GM21423 (cell line): ENCODE results near the gene COX8C.

Experiments
- ATAC-seq: cut with Tn5 transposase; IDR thresholded peaks from one replicate; pipeline ENCODE4 v1.9.1; 2021; ENCODE audit warnings: mild to moderate bottlenecking, moderate library complexity; ENCODE audit not compliant: unreplicated experiment

COX8C gene, protein sequence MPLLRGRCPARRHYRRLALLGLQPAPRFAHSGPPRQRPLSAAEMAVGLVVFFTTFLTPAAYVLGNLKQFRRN

DNA sequence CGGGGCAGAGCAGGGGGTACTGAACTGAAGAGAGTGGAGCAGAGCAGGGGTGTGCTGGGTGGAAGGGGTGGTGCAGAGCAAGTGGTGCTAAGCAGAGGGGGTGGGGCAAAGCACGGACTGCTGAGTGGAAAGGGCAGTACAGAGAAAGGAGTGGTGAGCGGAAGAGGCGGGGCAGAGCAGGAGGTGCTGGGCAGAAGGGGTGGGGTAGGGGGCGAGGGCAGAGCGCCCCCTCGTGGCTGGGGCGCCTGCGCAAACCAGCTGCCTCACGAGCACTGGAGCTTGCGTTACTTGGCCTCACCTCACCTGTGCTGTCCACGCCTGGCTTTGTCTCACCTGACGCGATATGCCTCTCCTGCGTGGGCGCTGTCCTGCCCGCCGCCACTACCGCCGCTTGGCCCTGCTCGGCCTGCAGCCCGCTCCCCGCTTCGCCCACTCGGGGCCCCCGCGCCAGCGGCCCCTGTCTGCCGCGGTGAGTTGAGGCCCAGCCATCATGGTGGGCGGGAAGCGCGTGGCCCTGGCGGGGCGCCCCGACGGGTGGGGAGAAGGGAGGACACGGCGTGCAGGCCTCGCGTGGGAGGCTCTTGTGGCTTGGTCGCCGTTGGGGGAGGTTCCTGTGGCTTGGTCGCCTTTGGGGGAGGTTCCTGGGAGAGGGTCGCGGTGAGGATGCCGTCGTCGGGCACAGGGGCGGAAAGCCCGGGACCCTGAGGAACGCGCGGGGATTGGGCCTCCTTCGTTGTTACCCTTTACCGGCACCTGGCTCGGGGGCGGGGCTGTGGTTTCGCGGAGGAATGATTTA, at the start of gene COX8C:
TSS of gene COX8C (plus strand) at position 257 of the 796 bp plus-strand sequence. CDS start at position 344, 87 bp downstream.
- no peak for ATAC-seq

- no peak for ATAC-seq
These were observed 47.6 kb upstream of the COX8C start for GRCh38 chr14:93299416-93299815.

DNA sequence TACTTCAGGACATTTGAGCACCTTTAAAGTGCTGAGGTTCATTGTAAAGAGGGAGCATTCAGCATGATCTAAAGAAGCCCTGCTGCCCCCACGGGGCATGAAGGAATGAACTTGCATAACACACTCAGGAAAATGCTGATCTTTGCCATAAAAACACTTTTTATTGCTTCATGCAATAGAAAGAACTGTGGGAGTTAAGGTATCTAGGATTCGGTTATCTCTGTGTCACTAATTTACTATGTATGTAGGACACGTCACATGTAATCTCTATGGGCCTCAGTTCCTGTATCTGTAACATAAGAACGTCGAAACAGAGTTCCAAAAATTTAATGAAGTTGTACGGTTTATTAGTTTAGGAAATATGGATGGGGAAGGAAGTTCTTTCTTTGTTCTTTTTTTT, 47.1 kb upstream of the COX8C start:
- no peak for ATAC-seq

DNA sequence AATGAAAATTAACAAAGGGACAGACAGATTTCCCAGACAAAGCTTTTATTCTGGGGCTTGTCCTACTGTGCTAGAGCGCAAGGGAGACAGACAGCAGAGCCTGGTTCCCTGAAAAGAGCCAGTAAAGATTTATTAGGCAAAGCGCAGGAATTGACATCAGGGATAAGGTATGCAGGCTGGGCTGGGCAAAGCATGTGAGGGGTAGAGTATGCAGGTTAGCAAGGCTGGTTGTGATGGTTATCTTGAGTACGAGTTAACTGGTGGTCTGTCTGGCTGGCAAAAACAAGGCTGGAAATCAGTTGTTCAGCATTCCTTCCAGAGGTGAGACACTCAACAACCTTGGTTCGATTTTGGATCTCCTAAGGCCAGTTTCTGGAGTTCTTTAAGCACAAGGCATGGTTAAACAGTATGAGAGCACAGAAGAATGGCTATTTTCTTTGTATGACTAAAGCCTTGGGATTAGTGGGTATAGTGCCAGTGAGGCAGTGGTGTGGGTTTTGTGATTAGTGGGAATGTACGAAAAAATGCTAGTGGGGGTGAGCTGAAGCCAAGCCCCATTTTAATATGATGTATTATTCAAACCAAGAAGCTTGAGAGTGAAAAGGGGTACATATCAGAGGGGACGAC, 45.0 kb upstream of the COX8C start:
- ATAC-seq, result no peak

DNA sequence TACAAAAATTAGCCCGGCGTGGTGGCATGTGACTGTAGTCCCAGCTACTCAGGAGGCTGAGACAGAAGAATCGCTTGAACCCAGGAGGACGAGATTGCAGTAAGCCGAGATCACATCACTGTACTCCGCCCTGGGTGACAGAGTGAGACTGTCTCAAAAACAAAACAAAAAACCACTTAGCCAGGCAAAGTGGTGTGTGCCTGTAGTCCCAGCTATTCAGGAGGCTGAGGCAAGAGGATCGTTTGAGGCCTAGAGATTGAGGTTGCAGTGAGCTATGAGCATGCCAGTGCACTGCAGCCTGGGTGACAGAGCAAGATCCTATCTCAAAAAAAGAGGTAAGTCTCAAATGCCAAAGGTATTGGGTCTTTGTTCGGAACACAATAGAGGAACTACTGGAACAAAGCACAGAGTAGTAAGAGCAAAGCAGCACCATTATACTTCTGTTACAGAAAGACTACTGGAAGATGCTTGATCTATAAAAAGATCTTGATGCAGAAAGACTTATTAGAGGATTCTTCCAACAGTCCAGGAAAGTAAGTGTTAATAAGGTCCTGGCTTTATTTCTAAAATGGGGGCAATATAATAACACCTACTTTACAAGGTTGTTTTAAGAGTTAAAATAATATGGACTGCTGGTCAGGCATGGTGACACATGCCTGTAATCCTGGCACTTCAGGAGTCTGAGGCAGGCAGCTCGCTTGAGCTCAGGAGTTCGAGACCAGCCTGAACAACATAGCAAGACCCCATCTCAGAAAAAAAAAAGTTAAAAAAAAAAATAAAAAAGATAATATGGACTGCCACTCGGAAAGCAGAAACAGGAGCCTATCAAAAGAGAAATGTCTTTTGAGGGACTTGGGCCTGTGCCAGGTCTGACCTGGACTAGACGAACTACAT, 44.0 kb upstream of the COX8C start:
- no peak for ATAC-seq

GRCh38 chr14:93303659-93304058, 43.3 kb upstream of the COX8C start:
- ATAC-seq, result no peak

- no peak for ATAC-seq
These were observed 42.2 kb upstream of the COX8C start for GRCh38 chr14:93304771-93305170.

- ATAC-seq, result no peak
These were observed 41.1 kb upstream of the COX8C start for GRCh38 chr14:93305725-93306418.

- no peak for ATAC-seq
These were observed 40.2 kb upstream of the COX8C start for GRCh38 chr14:93306812-93307211.

DNA sequence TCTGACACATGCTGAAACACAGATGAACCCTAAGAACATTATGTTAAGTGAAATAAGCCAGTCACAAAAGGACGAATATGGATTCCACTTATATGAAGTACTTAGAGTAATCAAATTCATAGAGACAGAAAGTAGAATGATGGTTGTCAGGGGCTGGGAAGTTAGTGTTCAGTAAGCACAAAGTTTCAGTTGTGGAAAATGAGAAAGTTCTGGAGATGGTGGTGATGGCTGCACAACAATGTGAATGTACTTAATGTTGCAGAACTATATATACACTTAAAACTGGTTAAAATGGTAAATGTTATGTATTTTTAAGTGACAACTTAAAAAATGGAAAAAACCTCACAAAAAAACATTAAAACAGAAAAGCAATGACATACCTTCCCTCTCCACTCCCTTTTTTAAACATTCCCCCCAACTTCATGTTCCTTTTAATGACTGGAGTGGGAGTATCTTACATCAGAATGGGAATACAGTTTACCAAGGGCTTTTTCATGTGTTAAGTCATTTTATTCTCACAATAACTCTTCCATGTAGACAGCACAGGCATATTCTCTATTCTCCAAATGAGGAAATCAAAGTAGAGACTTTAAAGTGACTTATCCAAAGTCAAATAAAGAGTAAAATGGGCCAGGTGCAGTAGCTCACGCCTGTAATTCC, 38.2 kb upstream of the COX8C start:
- ATAC-seq, result no peak

GRCh38 chr14:93309427-93309966, 37.5 kb upstream of the COX8C start:
- ATAC-seq, result no peak

DNA sequence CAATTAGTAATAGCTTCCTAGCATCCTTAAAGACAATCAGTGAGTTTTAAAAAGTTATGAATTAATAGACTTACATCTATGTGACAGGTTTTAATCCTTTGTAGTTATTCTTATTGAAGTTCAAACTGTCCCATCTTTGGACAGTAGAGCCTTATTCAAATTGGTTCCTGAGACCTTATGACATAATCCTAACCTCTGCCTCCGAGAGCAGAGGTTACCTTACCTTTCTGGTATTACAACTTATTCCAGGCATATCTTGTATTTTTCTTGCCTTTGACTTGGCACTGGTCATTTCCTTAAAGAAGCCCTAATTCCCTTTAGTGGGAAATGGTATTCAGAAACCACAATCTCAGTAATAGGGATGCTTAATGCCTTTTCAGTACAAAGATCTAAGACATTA, 35.9 kb upstream of the COX8C start:
- no peak for ATAC-seq

- no peak for ATAC-seq
These were observed 31.4 kb upstream of the COX8C start for GRCh38 chr14:93315575-93315974.

DNA sequence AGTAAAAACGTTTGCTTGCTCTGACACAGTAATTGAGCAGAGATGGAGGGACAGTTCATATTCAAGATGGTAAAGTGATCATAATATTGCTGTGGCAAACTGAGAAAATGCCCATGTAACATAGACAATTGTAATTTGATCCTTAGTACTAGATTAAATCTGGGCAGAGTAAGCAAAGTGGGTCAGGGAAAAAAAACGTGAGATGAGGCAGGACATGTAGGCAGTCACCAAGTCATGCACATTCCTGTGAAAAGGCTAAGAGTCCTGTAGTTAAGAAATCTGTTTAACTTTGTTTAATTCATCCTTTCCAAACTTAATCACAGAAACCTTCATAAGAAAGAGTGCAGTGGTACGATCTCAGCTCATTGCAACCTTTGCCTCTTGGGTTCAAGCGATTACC, 30.3 kb upstream of the COX8C start:
- ATAC-seq, result no peak

DNA sequence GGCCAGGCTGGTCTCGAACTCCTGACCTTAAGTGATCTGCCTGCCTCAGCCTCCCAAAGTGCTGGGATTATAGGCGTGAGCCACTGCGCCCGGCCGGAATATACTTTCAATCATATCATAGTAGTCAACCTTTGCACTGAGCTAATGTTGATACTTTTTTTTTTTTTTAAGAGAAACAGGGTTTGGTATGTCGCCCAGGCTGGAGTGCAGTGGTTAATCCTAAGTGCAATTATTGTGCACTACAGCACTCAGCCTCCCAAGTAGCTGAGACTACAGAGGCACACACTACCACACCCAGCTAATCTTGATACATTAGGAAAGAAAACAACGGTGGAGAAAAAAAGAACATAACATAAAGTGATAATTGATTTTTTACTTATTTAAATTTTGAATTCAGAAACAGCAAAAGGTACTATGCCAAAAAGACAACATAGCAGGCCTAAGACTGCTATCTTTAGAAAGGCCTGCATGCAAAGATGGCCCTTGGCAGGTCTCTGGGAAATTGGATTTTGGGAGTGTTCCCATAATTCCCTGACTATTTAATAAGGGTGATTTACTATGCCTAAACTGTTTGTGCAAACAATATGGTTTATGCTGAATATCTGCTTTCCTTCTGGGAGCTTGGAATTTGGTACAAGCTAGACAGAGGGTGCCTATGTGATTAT, 29.6 kb upstream of the COX8C start:
- no peak for ATAC-seq

GRCh38 chr14:93317875-93318807, 28.8 kb upstream of the COX8C start:
- no peak for ATAC-seq

DNA sequence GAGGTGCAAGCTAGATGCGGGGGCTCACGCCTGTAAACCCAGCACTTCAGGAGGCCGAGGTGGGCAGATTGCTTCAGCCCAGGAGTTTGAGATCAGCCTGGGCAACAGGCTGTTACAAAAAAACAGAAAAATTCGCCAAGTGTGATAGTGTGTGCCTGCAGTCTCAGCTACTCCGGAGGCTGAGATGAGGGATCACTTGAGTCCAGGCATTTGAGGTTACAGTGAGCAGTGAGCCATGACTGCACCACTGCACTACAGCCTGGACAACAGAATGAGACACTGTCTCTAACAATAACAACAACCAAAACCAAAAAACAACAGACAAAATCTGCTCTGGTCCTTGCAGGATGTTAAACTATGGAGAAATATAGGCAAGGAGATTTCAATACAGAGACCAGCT, 28.1 kb upstream of the COX8C start:
- no peak for ATAC-seq

- no peak for ATAC-seq
These were observed 27.5 kb upstream of the COX8C start for GRCh38 chr14:93319494-93319893.
